HEK293 (cell line): Measurements from ENCODE around the gene ZBTB20.

Experiments
- CTCF ChIA-PET: fragments of 350-600 bp; formaldehyde crosslinking; extraction: SDS; loops from one replicate; lab custom pipeline; 2021; ENCODE audit warnings: antibody characterized with exemption; lab: Yijun Ruan, JAX
- POLR2A ChIA-PET: fragments of 300-600 bp; formaldehyde crosslinking; extraction: SDS; loops from one replicate; lab custom pipeline; 2020; ENCODE audit warnings: antibody characterized with exemption, inconsistent platforms; lab: Yijun Ruan, JAX
- H3K27ac ChIP-seq: fragments of 200-500 bp; sonication (Bioruptor generic); 2 replicates; pipeline ENCODE4 v1.5.1; 2014; ENCODE audit warnings: low read depth, low read length, control low read depth, inconsistent platforms; ENCODE audit errors: extremely low read depth
- H3K36me3 ChIP-seq, 2 experiments: fragments of 200-500 bp in 1 of 2; sonication (Bioruptor generic) in 1 of 2; 1 replicate in 1 of 2; 2 replicates in 1 of 2; pipeline ENCODE4 v1.5.1; 2014 to 2017; ENCODE audit warnings: inconsistent platforms in 2 of 2, low read length in 2 of 2; ENCODE audit not compliant: control insufficient read depth in 2 of 2, insufficient read depth in 1 of 2
- H3K4me1 ChIP-seq: fragments of 200-500 bp; sonication (Bioruptor generic); 2 replicates; pipeline ENCODE4 v1.5.1; 2014; ENCODE audit warnings: mild to moderate bottlenecking, low read length, inconsistent platforms; ENCODE audit not compliant: control insufficient read depth, insufficient read depth
- H3K4me3 ChIP-seq: 2 replicates; pipeline ENCODE4 v1.5.1; 2011; ENCODE audit warnings: low read depth, mild to moderate bottlenecking, control low read depth, low read length, moderate library complexity
- H3K9me3 ChIP-seq: fragments of 200-500 bp; sonication (Bioruptor generic); 2 replicates; pipeline ENCODE4 v1.5.1; 2014; ENCODE audit warnings: low read depth, low read length, inconsistent platforms; ENCODE audit not compliant: control insufficient read depth, insufficient read depth
- GLI2 ChIP-seq: fragments of 450-650 bp; formaldehyde crosslinking; IDR thresholded peaks from 2 replicates; pipeline ENCODE4; 2017; ENCODE audit warnings: missing biosample characterization, missing genetic modification characterization, low read depth, borderline replicate concordance
- GLIS2 ChIP-seq: fragments of 450-650 bp; formaldehyde crosslinking; IDR thresholded peaks from 2 replicates; pipeline ENCODE4 v1.5.1; 2016; ENCODE audit warnings: missing biosample characterization, missing genetic modification characterization
- HIC1 ChIP-seq: fragments of 450-650 bp; formaldehyde crosslinking; IDR thresholded peaks from 2 replicates; pipeline ENCODE4 v1.5.1; 2016; ENCODE audit warnings: missing biosample characterization, missing genetic modification characterization
- KLF10 ChIP-seq: fragments of 450-650 bp; IDR thresholded peaks from 2 replicates; pipeline ENCODE4 v1.5.1; 2018; ENCODE audit warnings: missing biosample characterization, mild to moderate bottlenecking, missing genetic modification characterization
- KLF7 ChIP-seq: fragments of 450-650 bp; formaldehyde crosslinking; IDR thresholded peaks from 2 replicates; pipeline ENCODE4 v1.5.1; 2016; ENCODE audit warnings: missing biosample characterization, missing genetic modification characterization, borderline replicate concordance
- KLF9 ChIP-seq: fragments of 450-650 bp; formaldehyde crosslinking; IDR thresholded peaks from 2 replicates; pipeline ENCODE4 v1.5.1; 2016; ENCODE audit warnings: missing biosample characterization, missing genetic modification characterization, low read depth
- ZBTB1 ChIP-seq: fragments of 450-650 bp; formaldehyde crosslinking; IDR thresholded peaks from 2 replicates; pipeline ENCODE4 v1.5.1; 2016; ENCODE audit warnings: missing biosample characterization, missing genetic modification characterization
- ZBTB7A ChIP-seq: fragments of 450-650 bp; formaldehyde crosslinking; IDR thresholded peaks from 2 replicates; pipeline ENCODE4 v1.5.1; 2016; ENCODE audit warnings: low read depth, missing biosample characterization, missing genetic modification characterization
- ZEB2 ChIP-seq: fragments of 450-650 bp; formaldehyde crosslinking; IDR thresholded peaks from 2 replicates; pipeline ENCODE4 v1.5.1; 2016; ENCODE audit warnings: missing biosample characterization, missing genetic modification characterization
- ZNF121 ChIP-seq: fragments of 450-650 bp; formaldehyde crosslinking; IDR thresholded peaks from 2 replicates; pipeline ENCODE4 v1.5.1; 2016; ENCODE audit warnings: missing biosample characterization, missing genetic modification characterization
- ZNF140 ChIP-seq: fragments of 450-650 bp; formaldehyde crosslinking; IDR thresholded peaks from 2 replicates; pipeline ENCODE4 v1.5.1; 2016; ENCODE audit warnings: missing biosample characterization, missing genetic modification characterization
- ZNF169 ChIP-seq: fragments of 450-650 bp; formaldehyde crosslinking; IDR thresholded peaks from 2 replicates; pipeline ENCODE4 v1.5.1; 2016; ENCODE audit warnings: missing biosample characterization, missing genetic modification characterization
- ZNF175 ChIP-seq: fragments of 450-650 bp; formaldehyde crosslinking; IDR thresholded peaks from 2 replicates; pipeline ENCODE4 v1.5.1; 2016; ENCODE audit warnings: missing biosample characterization, missing genetic modification characterization
- ZNF19 ChIP-seq: fragments of 450-650 bp; formaldehyde crosslinking; IDR thresholded peaks from 2 replicates; pipeline ENCODE4; 2016; ENCODE audit warnings: missing biosample characterization, missing genetic modification characterization, low read depth
- ZNF24 ChIP-seq: fragments of 450-650 bp; formaldehyde crosslinking; IDR thresholded peaks from 2 replicates; pipeline ENCODE4 v1.5.1; 2016; ENCODE audit warnings: missing biosample characterization, missing genetic modification characterization
- ZNF433 ChIP-seq: fragments of 450-650 bp; formaldehyde crosslinking; IDR thresholded peaks from 2 replicates; pipeline ENCODE4 v1.5.1; 2016; ENCODE audit warnings: missing biosample characterization, missing genetic modification characterization, low read depth
- ZNF488 ChIP-seq: fragments of 450-650 bp; formaldehyde crosslinking; IDR thresholded peaks from 2 replicates; pipeline ENCODE4 v1.5.1; 2016; ENCODE audit warnings: missing biosample characterization, missing genetic modification characterization
- ZNF530 ChIP-seq: fragments of 450-650 bp; formaldehyde crosslinking; IDR thresholded peaks from 2 replicates; pipeline ENCODE4 v1.5.1; 2016; ENCODE audit warnings: low read depth, missing biosample characterization, missing genetic modification characterization
- ZNF544 ChIP-seq: fragments of 450-650 bp; formaldehyde crosslinking; IDR thresholded peaks from 2 replicates; pipeline ENCODE4 v1.5.0; 2017; ENCODE audit warnings: missing biosample characterization, missing genetic modification characterization
- ZNF580 ChIP-seq: fragments of 450-650 bp; formaldehyde crosslinking; IDR thresholded peaks from 2 replicates; pipeline ENCODE4 v1.5.1; 2016; ENCODE audit warnings: missing biosample characterization, missing genetic modification characterization
- ZNF670 ChIP-seq: fragments of 450-650 bp; formaldehyde crosslinking; IDR thresholded peaks from 2 replicates; pipeline ENCODE4 v1.5.1; 2016; ENCODE audit warnings: missing biosample characterization, missing genetic modification characterization, low read depth
- ZNF692 ChIP-seq: fragments of 450-650 bp; formaldehyde crosslinking; IDR thresholded peaks from 2 replicates; pipeline ENCODE4 v1.5.1; 2016; ENCODE audit warnings: missing biosample characterization, missing genetic modification characterization
- ZNF747 ChIP-seq: fragments of 450-650 bp; formaldehyde crosslinking; IDR thresholded peaks from 2 replicates; pipeline ENCODE4 v1.5.1; 2016; ENCODE audit warnings: missing biosample characterization, missing genetic modification characterization
- ZNF76 ChIP-seq: fragments of 450-650 bp; formaldehyde crosslinking; IDR thresholded peaks from 2 replicates; pipeline ENCODE4; 2016; ENCODE audit warnings: low read depth, missing biosample characterization, missing genetic modification characterization, borderline replicate concordance
- ZNF785 ChIP-seq: fragments of 450-650 bp; formaldehyde crosslinking; IDR thresholded peaks from 2 replicates; pipeline ENCODE4 v1.5.1; 2016; ENCODE audit warnings: missing biosample characterization, missing genetic modification characterization
- ZSCAN5A ChIP-seq: fragments of 450-650 bp; formaldehyde crosslinking; IDR thresholded peaks from 2 replicates; pipeline ENCODE4 v1.5.1; 2016; ENCODE audit warnings: missing biosample characterization, missing genetic modification characterization

Gene ZBTB20

GRCh38 chr3:114624047-114624445 is 523.0 kb downstream of the ZBTB20 start:
- CTCF ChIA-PET = interaction anchor here (0.6 kb wide), 1 partner anchor 126 kb away, joined by 3 read pairs; no protein-coding TSS in a partner anchor
- no peak overlapping the region for H3K4me3 ChIP-seq
- TF ChIP-seq ZSCAN5A (no peak), ZNF140 (tag by site-specific recombination) (no peak), ZBTB1 (tag by site-specific recombination) (no peak), ZNF19 (tag by site-specific recombination) (no peak), ZNF433 (no peak), ZNF488 (tag by site-specific recombination) (no peak), GLI2 (tag by site-specific recombination) (no peak), ZNF785 (tag by site-specific recombination) (no peak), ZNF530 (tag by site-specific recombination) (no peak), ZBTB7A (tag by site-specific recombination) (no peak), ZNF670 (tag by site-specific recombination) (no peak), ZNF747 (no peak), ZNF169 (tag by site-specific recombination) (no peak), HIC1 (tag by site-specific recombination) (no peak), ZNF692 (tag by site-specific recombination) (no peak), KLF7 (no peak), KLF10 (tag by site-specific recombination) (no peak), KLF9 (tag by site-specific recombination) (no peak), GLIS2 (no peak)
- H3K9me3 ChIP-seq = no peaks in the 10 kb centered on the region
- no peaks in the 10 kb centered on the region for H3K36me3 ChIP-seq
- POLR2A ChIA-PET = no interaction called here
- H3K27ac ChIP-seq = no peak overlapping the region
- no peaks in the 10 kb centered on the region; the same call in 1 of the 2 replicates for H3K4me1 ChIP-seq

- Histone ChIP-seq H3K36me3 (no peaks in the 10 kb centered on the region), H3K9me3 (no peaks in the 10 kb centered on the region), H3K27ac (no peak overlapping the region), H3K4me3 (no peak overlapping the region), H3K4me1 (no peaks in the 10 kb centered on the region; the same call in 1 of the 2 replicates)
- CTCF ChIA-PET = no interaction called here
- POLR2A ChIA-PET = no interaction called here
- TF ChIP-seq ZNF76 (no peak), ZNF544 (tag by site-specific recombination) (no peak), ZNF121 (tag by site-specific recombination) (no peak), ZNF24 (tag by site-specific recombination) (no peak), ZEB2 (tag by site-specific recombination) (no peak), ZNF175 (no peak), ZNF580 (tag by site-specific recombination) (no peak)
Measured at GRCh38 chr3:114623420-114624046, 523.6 kb downstream of the ZBTB20 start.
